ENCODE measurements around the gene FRMD4B. TPM values are rescaled to one million over a fixed set of nuclear protein-coding genes. Genes with fewer than 3 reads are reported as not detected.

Gene FRMD4B
- total and polyA plus RNA-seq, 2 experiments from 2014 or later = 6.4 to 12.8 TPM

- TF ChIP-seq REST (IDR thresholded peaks at IDR 0.05; ENCODE audit: unreplicated experiment) = no peak
Observed at GRCh38 chr3:69232482-69232881, 153.4 kb downstream of the FRMD4B start (continued).

DNA sequence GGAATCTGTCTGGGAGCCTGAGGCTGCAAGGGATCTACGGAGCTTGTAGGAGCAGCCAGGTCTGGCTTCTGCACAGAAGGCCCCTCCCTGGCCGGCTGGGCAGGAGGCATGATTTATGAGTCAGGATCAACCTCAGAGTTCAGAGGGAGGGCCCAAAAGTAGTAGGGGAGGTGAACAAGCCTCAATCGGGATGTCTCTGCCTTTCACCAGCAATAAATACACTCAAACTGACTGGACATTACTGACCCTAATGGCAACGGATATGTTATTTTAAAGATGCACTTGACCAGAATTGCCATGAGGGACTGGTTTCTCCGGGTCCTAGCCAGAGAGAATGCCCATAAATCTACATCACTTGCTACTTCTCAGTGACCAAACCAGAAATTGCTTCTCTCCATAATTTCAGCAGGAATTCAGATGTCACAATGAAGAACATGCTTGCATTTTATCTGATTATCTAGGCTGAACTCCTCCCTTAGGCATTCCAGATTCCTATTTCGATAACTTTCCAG, 153.9 kb downstream of the FRMD4B start:
- no peaks in the 10 kb centered on the region for H3K36me3 Mint-ChIP-seq (ENCODE audit: low read depth)
- DNase-seq (ENCODE audit: low spot score) (no peak), ATAC-seq (no peak)
- peaks cover 9% of the 10 kb centered on the region for H3K4me1 ChIP-seq (ENCODE audit: insufficient read depth)
- H3K4me3 Mint-ChIP-seq = no peak overlapping the region
- no peaks in the 10 kb centered on the region for H3K9me3 Mint-ChIP-seq
- H3K4me2 ChIP-seq = no peak overlapping the region
- H3K4me1 Mint-ChIP-seq = peaks cover 7% of the 10 kb centered on the region
- no peak overlapping the region for H3K27ac ChIP-seq (ENCODE audit: low read depth)
- no peaks in the 10 kb centered on the region for H3K27me3 ChIP-seq (ENCODE audit: insufficient read depth)
- H3K27ac Mint-ChIP-seq = no peak overlapping the region
- H3K36me3 ChIP-seq (ENCODE audit: insufficient read depth) = no peaks in the 10 kb centered on the region
- no peaks in the 10 kb centered on the region for H3K79me2 ChIP-seq (replicated peaks; ENCODE audit: insufficient read depth)
- H3K9me2 ChIP-seq (ENCODE audit: insufficient read depth) = no peaks in the 10 kb centered on the region
- TF ChIP-seq REST (IDR thresholded peaks at IDR 0.05; ENCODE audit: unreplicated experiment) (no peak), JUNB (IDR thresholded peaks at IDR 0.05; ENCODE audit: unreplicated experiment) (no peak), ZNF331 (CRISPR knock-in tag; IDR thresholded peaks at IDR 0.05; ENCODE audit: low read depth) (no peak), POLR2AphosphoS5 (IDR thresholded peaks at IDR 0.05; ENCODE audit: low read depth) (no peak), NANOG (IDR thresholded peaks at IDR 0.05; ENCODE audit: borderline replicate concordance) (no peak)
- TF ChIP-seq, protein P1, sequence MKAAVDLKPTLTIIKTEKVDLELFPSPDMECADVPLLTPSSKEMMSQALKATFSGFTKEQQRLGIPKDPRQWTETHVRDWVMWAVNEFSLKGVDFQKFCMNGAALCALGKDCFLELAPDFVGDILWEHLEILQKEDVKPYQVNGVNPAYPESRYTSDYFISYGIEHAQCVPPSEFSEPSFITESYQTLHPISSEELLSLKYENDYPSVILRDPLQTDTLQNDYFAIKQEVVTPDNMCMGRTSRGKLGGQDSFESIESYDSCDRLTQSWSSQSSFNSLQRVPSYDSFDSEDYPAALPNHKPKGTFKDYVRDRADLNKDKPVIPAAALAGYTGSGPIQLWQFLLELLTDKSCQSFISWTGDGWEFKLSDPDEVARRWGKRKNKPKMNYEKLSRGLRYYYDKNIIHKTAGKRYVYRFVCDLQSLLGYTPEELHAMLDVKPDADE (IDR thresholded peaks at IDR 0.05) = no peak
- no peak overlapping the region for H3K4me3 ChIP-seq
- H4K20me1 ChIP-seq (replicated peaks; ENCODE audit: insufficient read depth) = no peaks in the 10 kb centered on the region
- no peaks in the 10 kb centered on the region for H3F3A ChIP-seq (replicated peaks; ENCODE audit: low read depth)
- H3K27me3 Mint-ChIP-seq (ENCODE audit: insufficient read depth, low read depth, poor library complexity) = peaks cover 5% of the 10 kb centered on the region
- H2AFZ ChIP-seq = no peak overlapping the region
